GM23338 (cell line): ENCODE data around the gene GLI3. TPM values are rescaled to one million over a fixed set of nuclear protein-coding genes. Genes with fewer than 3 reads are reported as not detected.

Experiments
- ATAC-seq: fragments of 200-7000 bp; cut with Tn5 transposase; 3 replicates; pipeline ENCODE4 v1.9.1; 2020
- DNase-seq: peaks from one replicate; pipeline ENCODE4 v3.0.0-alpha.2; 2015; ENCODE audit warnings: low spot score
- H2AFZ ChIP-seq: fragments of 200-600 bp; sonication (generic); 2 replicates; pipeline ENCODE4 v1.8.0; 2016; ENCODE audit warnings: antibody characterized with exemption, mild to moderate bottlenecking, moderate library complexity
- H3F3A ChIP-seq: fragments of 200-600 bp; sonication (generic); replicated peaks from 2 replicates; pipeline ENCODE4 v1.8.0; 2017; ENCODE audit warnings: antibody characterized with exemption, mixed run types, low read depth
- H3K27ac ChIP-seq: fragments of 200-600 bp; sonication (generic); 2 replicates; pipeline ENCODE4 v1.6.1; 2016; ENCODE audit warnings: low read depth
- H3K27me3 ChIP-seq: fragments of 200-600 bp; sonication (generic); 2 replicates; pipeline ENCODE4 v1.8.0; 2016; ENCODE audit warnings: mild to moderate bottlenecking, mixed run types, moderate library complexity; ENCODE audit not compliant: insufficient read depth
- H3K36me3 ChIP-seq: fragments of 200-600 bp; sonication (generic); 2 replicates; pipeline ENCODE4 v1.8.0; 2016; ENCODE audit warnings: mild to moderate bottlenecking; ENCODE audit not compliant: insufficient read depth
- H3K4me1 ChIP-seq: fragments of 200-600 bp; sonication (generic); 2 replicates; pipeline ENCODE4 v1.8.0; 2016; ENCODE audit warnings: mild to moderate bottlenecking, moderate library complexity; ENCODE audit not compliant: insufficient read depth
- H3K4me2 ChIP-seq: fragments of 200-600 bp; sonication (generic); 2 replicates; pipeline ENCODE4 v1.7.1; 2017; ENCODE audit warnings: mixed run types
- H3K4me3 ChIP-seq: fragments of 200-600 bp; sonication (generic); 2 replicates; pipeline ENCODE4 v1.6.1; 2016; ENCODE audit warnings: mixed run types
- H3K79me2 ChIP-seq: fragments of 200-600 bp; sonication (generic); replicated peaks from 2 replicates; pipeline ENCODE4 v1.8.0; 2017; ENCODE audit warnings: mild to moderate bottlenecking; ENCODE audit not compliant: insufficient read depth
- H3K9me2 ChIP-seq: fragments of 200-600 bp; sonication (generic); 2 replicates; pipeline ENCODE4 v1.8.0; 2017; ENCODE audit not compliant: insufficient read depth
- H4K20me1 ChIP-seq: fragments of 200-600 bp; sonication (generic); replicated peaks from 2 replicates; pipeline ENCODE4 v1.8.0; 2017; ENCODE audit warnings: mild to moderate bottlenecking; ENCODE audit not compliant: insufficient read depth
- H3K27ac Mint-ChIP-seq: 2 replicates; pipeline ENCODE4 v1.8.0; 2020; ENCODE audit warnings: inconsistent platforms, mild to moderate bottlenecking, moderate library complexity, mixed read lengths
- H3K27me3 Mint-ChIP-seq: 3 replicates; pipeline ENCODE4 v1.8.0; 2022; ENCODE audit warnings: low read depth, mild to moderate bottlenecking, moderate library complexity, mixed read lengths, inconsistent platforms; ENCODE audit not compliant: insufficient read depth, poor library complexity
- H3K36me3 Mint-ChIP-seq: 3 replicates; pipeline ENCODE4 v1.8.0; 2021; ENCODE audit warnings: low read depth, mild to moderate bottlenecking, inconsistent platforms, moderate library complexity, mixed read lengths
- H3K4me1 Mint-ChIP-seq: 3 replicates; pipeline ENCODE4 v1.8.0; 2020; ENCODE audit warnings: mild to moderate bottlenecking, inconsistent platforms, mixed read lengths
- H3K4me3 Mint-ChIP-seq: 3 replicates; pipeline ENCODE4 v1.8.0; 2021; ENCODE audit warnings: moderate library complexity, mild to moderate bottlenecking, inconsistent platforms, mixed read lengths
- H3K9me3 Mint-ChIP-seq: 3 replicates; pipeline ENCODE4 v1.8.0; 2020; ENCODE audit warnings: moderate library complexity, mild to moderate bottlenecking, inconsistent platforms, mixed read lengths
- NANOG ChIP-seq: IDR thresholded peaks from 2 replicates; pipeline ENCODE4 v1.6.1; 2016; ENCODE audit warnings: antibody characterized with exemption, borderline replicate concordance
- POLR2AphosphoS5 ChIP-seq: IDR thresholded peaks from 2 replicates; pipeline ENCODE4 v1.6.1; 2016; ENCODE audit warnings: antibody characterized with exemption, low read depth
- STAT1 ChIP-seq: IDR thresholded peaks from one replicate; pipeline ENCODE4 v1.6.1; 2016; ENCODE audit warnings: antibody characterized with exemption; ENCODE audit not compliant: unreplicated experiment
- ZNF114 ChIP-seq: fragments of 250-450 bp; sonication (Bioruptor Pico); IDR thresholded peaks from 2 replicates; pipeline ENCODE4 v1.5.0; 2020; ENCODE audit warnings: mild to moderate bottlenecking, moderate library complexity
- polyA plus RNA-seq: library from polyadenylated mRNA; unstranded; fragments of >200 nt; fragmentation: Nextera tagmentation; extraction: Ambion mirVana; gene quantifications from 2 replicates; pipeline ENCODE4 v1.2.1, GENCODE V29; 2016
- total RNA-seq: library from RNA; depleted of rRNA; stranded (reverse); fragments of >200 nt; shearing (Covaris generic); gene quantifications from 2 replicates; pipeline ENCODE4 v1.2.3, GENCODE V29; 2014
- TF ChIP-seq, protein P1 (sequence below): fragments of 250-450 bp; sonication (Bioruptor Pico); IDR thresholded peaks from 2 replicates; pipeline ENCODE4 v1.5.0; 2020; ENCODE audit warnings: mild to moderate bottlenecking, moderate library complexity
- TF ChIP-seq, protein P2 (sequence below): IDR thresholded peaks from 2 replicates; pipeline ENCODE4 v1.6.1; 2016; ENCODE audit warnings: antibody characterized with exemption
- TF ChIP-seq, protein P3 (sequence below), 2 experiments: fragments of 200-600 bp in 1 of 2; sonication (generic) in 1 of 2; conservative IDR thresholded peaks; 2 replicates each; pipeline versions ENCODE4 v1.5.1 to v1.6.1; 2016 to 2017; ENCODE audit warnings: antibody characterized with exemption in 2 of 2, low read depth in 2 of 2, mild to moderate bottlenecking in 2 of 2, moderate library complexity in 1 of 2
- TF ChIP-seq, protein P4 (sequence below): IDR thresholded peaks from one replicate; pipeline ENCODE4 v1.6.1; 2018; ENCODE audit warnings: antibody characterized with exemption; ENCODE audit not compliant: unreplicated experiment

GLI3 gene
- total and polyA plus RNA-seq, 2 experiments from 2014 or later = 16.1 to 17.9 TPM

DNA sequence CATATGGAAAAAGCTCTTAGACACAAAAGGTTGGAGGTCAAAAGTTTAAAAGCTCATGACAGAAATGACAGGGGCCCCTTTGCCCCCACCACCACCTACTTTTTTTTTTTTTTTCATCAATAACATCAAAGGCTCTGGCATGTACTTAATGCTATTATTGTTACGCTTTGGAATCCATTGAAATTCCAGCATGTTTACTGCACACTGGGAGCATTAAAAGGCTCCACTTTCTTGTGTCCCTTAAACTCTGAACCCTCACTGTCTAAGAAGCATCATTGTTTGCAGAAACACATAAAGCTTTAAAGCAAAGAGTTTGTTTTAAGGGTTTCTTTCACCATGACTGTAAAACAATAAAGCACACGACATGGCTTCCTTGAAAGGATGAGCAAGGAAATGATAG is 149.4 kb downstream of the GLI3 start (continued):
- TF ChIP-seq, protein P1, sequence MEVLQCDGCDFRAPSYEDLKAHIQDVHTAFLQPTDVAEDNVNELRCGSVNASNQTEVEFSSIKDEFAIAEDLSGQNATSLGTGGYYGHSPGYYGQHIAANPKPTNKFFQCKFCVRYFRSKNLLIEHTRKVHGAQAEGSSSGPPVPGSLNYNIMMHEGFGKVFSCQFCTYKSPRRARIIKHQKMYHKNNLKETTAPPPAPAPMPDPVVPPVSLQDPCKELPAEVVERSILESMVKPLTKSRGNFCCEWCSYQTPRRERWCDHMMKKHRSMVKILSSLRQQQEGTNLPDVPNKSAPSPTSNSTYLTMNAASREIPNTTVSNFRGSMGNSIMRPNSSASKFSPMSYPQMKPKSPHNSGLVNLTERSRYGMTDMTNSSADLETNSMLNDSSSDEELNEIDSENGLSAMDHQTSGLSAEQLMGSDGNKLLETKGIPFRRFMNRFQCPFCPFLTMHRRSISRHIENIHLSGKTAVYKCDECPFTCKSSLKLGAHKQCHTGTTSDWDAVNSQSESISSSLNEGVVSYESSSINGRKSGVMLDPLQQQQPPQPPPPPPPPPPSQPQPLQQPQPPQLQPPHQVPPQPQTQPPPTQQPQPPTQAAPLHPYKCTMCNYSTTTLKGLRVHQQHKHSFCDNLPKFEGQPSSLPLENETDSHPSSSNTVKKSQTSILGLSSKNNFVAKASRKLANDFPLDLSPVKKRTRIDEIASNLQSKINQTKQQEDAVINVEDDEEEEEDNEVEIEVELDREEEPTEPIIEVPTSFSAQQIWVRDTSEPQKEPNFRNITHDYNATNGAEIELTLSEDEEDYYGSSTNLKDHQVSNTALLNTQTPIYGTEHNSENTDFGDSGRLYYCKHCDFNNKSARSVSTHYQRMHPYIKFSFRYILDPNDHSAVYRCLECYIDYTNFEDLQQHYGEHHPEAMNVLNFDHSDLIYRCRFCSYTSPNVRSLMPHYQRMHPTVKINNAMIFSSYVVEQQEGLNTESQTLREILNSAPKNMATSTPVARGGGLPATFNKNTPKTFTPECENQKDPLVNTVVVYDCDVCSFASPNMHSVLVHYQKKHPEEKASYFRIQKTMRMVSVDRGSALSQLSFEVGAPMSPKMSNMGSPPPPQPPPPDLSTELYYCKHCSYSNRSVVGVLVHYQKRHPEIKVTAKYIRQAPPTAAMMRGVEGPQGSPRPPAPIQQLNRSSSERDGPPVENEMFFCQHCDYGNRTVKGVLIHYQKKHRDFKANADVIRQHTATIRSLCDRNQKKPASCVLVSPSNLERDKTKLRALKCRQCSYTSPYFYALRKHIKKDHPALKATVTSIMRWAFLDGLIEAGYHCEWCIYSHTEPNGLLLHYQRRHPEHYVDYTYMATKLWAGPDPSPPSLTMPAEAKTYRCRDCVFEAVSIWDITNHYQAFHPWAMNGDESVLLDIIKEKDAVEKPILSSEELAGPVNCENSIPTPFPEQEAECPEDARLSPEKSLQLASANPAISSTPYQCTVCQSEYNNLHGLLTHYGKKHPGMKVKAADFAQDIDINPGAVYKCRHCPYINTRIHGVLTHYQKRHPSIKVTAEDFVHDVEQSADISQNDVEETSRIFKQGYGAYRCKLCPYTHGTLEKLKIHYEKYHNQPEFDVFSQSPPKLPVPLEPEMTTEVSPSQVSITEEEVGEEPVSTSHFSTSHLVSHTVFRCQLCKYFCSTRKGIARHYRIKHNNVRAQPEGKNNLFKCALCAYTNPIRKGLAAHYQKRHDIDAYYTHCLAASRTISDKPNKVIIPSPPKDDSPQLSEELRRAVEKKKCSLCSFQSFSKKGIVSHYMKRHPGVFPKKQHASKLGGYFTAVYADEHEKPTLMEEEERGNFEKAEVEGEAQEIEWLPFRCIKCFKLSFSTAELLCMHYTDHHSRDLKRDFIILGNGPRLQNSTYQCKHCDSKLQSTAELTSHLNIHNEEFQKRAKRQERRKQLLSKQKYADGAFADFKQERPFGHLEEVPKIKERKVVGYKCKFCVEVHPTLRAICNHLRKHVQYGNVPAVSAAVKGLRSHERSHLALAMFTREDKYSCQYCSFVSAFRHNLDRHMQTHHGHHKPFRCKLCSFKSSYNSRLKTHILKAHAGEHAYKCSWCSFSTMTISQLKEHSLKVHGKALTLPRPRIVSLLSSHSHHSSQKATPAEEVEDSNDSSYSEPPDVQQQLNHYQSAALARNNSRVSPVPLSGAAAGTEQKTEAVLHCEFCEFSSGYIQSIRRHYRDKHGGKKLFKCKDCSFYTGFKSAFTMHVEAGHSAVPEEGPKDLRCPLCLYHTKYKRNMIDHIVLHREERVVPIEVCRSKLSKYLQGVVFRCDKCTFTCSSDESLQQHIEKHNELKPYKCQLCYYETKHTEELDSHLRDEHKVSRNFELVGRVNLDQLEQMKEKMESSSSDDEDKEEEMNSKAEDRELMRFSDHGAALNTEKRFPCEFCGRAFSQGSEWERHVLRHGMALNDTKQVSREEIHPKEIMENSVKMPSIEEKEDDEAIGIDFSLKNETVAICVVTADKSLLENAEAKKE (CRISPR knock-in tag) = no peak
- TF ChIP-seq, protein P2, sequence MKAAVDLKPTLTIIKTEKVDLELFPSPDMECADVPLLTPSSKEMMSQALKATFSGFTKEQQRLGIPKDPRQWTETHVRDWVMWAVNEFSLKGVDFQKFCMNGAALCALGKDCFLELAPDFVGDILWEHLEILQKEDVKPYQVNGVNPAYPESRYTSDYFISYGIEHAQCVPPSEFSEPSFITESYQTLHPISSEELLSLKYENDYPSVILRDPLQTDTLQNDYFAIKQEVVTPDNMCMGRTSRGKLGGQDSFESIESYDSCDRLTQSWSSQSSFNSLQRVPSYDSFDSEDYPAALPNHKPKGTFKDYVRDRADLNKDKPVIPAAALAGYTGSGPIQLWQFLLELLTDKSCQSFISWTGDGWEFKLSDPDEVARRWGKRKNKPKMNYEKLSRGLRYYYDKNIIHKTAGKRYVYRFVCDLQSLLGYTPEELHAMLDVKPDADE = no peak

DNA sequence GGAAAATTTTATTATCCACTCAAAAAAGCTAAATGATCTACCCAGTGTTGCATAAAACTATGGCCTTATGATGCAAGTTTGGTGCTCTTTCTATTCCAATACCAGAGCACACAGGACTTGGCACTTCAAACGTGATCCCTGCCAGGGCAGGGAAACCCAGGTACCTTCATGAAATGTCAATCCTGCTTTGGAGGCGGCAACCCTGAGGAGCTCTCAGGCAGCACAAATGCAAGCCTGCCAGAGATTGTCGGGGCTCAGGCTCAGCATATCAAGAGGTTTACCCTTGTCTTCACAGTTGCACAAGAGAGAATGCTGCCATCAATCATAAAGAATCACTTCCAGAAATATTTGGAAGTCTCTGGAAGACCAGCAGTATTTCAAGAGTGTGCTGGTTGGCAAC is 151.5 kb downstream of the GLI3 start:
- DNase-seq (no peak), ATAC-seq (no peak)
- H3K27ac Mint-ChIP-seq = no peak overlapping the region
- Histone ChIP-seq H3K27ac (no peak overlapping the region), H3K4me2 (no peak overlapping the region), H3K4me1 (peaks cover 12% of the 10 kb centered on the region), H4K20me1 (peaks cover 50% of the 10 kb centered on the region), H3F3A (peaks cover 3% of the 10 kb centered on the region; the same call in 1 of the 2 replicates), H3K27me3 (peaks cover 55% of the 10 kb centered on the region), H3K36me3 (no peaks in the 10 kb centered on the region), H3K4me3 (no peak overlapping the region), H3K79me2 (no peaks in the 10 kb centered on the region), H3K9me2 (no peaks in the 10 kb centered on the region), H2AFZ (no peak overlapping the region)
- peaks cover 25% of the 10 kb centered on the region for H3K4me1 Mint-ChIP-seq
- H3K9me3 Mint-ChIP-seq = no peaks in the 10 kb centered on the region
- H3K36me3 Mint-ChIP-seq = no peaks in the 10 kb centered on the region
- peaks cover 53% of the 10 kb centered on the region for H3K27me3 Mint-ChIP-seq
- no peak overlapping the region for H3K4me3 Mint-ChIP-seq
- TF ChIP-seq, protein P2 = no peak
- TF ChIP-seq, protein P3, sequence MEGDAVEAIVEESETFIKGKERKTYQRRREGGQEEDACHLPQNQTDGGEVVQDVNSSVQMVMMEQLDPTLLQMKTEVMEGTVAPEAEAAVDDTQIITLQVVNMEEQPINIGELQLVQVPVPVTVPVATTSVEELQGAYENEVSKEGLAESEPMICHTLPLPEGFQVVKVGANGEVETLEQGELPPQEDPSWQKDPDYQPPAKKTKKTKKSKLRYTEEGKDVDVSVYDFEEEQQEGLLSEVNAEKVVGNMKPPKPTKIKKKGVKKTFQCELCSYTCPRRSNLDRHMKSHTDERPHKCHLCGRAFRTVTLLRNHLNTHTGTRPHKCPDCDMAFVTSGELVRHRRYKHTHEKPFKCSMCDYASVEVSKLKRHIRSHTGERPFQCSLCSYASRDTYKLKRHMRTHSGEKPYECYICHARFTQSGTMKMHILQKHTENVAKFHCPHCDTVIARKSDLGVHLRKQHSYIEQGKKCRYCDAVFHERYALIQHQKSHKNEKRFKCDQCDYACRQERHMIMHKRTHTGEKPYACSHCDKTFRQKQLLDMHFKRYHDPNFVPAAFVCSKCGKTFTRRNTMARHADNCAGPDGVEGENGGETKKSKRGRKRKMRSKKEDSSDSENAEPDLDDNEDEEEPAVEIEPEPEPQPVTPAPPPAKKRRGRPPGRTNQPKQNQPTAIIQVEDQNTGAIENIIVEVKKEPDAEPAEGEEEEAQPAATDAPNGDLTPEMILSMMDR (conservative IDR thresholded peaks at IDR 0.05; ENCODE audit: low read depth in 2 of 2) = no peak
- TF ChIP-seq STAT1 (no peak), ZNF114 (CRISPR knock-in tag) (no peak), POLR2AphosphoS5 (no peak), NANOG (no peak)
- TF ChIP-seq, protein P4, sequence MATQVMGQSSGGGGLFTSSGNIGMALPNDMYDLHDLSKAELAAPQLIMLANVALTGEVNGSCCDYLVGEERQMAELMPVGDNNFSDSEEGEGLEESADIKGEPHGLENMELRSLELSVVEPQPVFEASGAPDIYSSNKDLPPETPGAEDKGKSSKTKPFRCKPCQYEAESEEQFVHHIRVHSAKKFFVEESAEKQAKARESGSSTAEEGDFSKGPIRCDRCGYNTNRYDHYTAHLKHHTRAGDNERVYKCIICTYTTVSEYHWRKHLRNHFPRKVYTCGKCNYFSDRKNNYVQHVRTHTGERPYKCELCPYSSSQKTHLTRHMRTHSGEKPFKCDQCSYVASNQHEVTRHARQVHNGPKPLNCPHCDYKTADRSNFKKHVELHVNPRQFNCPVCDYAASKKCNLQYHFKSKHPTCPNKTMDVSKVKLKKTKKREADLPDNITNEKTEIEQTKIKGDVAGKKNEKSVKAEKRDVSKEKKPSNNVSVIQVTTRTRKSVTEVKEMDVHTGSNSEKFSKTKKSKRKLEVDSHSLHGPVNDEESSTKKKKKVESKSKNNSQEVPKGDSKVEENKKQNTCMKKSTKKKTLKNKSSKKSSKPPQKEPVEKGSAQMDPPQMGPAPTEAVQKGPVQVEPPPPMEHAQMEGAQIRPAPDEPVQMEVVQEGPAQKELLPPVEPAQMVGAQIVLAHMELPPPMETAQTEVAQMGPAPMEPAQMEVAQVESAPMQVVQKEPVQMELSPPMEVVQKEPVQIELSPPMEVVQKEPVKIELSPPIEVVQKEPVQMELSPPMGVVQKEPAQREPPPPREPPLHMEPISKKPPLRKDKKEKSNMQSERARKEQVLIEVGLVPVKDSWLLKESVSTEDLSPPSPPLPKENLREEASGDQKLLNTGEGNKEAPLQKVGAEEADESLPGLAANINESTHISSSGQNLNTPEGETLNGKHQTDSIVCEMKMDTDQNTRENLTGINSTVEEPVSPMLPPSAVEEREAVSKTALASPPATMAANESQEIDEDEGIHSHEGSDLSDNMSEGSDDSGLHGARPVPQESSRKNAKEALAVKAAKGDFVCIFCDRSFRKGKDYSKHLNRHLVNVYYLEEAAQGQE = no peak
